ENCODE data around the gene RCSD1. TPM values are rescaled to one million over a fixed set of nuclear protein-coding genes. Genes with fewer than 3 reads are reported as not detected.

RCSD1 gene
- total RNA-seq, 2 donors from 2014 or later: 4.7 to 5.7 TPM

DNA sequence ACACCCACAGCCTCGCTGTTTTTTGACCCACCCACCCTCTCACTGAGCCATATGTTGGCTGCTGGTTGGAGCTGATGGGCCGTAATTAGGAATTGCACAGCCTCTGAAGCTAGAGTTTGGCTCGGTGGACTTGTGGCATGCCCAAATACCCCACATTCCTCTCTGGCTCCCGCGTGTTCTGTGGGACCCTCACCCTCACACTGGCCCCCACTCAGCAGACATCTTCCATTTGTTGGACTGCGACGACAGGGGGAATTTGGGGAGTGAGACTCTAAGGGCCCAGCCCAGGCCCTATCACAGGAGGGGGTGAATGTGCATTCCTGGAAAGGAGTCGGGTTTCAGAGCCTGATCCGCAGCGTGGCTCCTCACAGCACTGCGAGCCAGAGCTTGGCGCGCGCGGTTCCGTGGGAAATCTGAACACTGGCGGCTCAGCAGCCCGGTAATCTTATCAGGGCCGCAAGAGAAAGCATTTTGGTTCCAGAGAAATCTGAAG is 5.2 kb downstream of the RCSD1 start:
- Histone ChIP-seq H3K9ac (ENCODE audit: low read depth in 2 of 2, low read length in 2 of 2) (no peak overlapping the region), H3K27me3 (no peaks in the 10 kb centered on the region), H3K27ac (no peak overlapping the region), H3K4me3 (no peak overlapping the region), H3K36me3 (no peaks in the 10 kb centered on the region), H3K9me3 (no peaks in the 10 kb centered on the region), H3K4me1 (no peaks in the 10 kb centered on the region)
- intact Hi-C loops (cut with DNase I): no loop called here
- no peak for DNase-seq
- TF ChIP-seq, protein P1, sequence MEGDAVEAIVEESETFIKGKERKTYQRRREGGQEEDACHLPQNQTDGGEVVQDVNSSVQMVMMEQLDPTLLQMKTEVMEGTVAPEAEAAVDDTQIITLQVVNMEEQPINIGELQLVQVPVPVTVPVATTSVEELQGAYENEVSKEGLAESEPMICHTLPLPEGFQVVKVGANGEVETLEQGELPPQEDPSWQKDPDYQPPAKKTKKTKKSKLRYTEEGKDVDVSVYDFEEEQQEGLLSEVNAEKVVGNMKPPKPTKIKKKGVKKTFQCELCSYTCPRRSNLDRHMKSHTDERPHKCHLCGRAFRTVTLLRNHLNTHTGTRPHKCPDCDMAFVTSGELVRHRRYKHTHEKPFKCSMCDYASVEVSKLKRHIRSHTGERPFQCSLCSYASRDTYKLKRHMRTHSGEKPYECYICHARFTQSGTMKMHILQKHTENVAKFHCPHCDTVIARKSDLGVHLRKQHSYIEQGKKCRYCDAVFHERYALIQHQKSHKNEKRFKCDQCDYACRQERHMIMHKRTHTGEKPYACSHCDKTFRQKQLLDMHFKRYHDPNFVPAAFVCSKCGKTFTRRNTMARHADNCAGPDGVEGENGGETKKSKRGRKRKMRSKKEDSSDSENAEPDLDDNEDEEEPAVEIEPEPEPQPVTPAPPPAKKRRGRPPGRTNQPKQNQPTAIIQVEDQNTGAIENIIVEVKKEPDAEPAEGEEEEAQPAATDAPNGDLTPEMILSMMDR (IDR thresholded peaks at IDR 0.05): no peak

DNA sequence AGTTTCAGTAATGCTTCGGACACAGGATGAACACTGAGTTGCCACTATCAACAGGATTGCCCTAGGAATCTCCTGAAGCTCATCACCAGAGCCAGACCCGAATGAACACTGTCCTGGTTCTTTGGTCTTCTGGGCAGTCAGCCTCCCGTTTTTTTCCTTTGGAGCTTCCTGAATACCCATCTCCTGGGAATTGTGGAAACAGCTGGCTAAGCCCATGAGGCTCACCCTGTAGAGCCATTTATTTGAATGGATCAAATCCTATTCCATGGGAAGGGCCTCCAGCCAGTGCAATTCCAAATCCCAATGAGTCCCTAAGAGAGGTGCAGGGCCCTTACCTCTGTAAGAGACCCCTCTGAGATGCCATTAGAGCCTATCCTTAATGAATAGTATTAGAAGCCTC is 5.9 kb downstream of the RCSD1 start:
- H3K4me3 ChIP-seq: no peak overlapping the region
- no peaks in the 10 kb centered on the region for H3K9me3 ChIP-seq
- no peak for DNase-seq
- no peaks in the 10 kb centered on the region for H3K36me3 ChIP-seq
- H3K27ac ChIP-seq: no peak overlapping the region
- intact Hi-C loops (cut with DNase I): no loop called here
- no peaks in the 10 kb centered on the region for H3K27me3 ChIP-seq
- no peaks in the 10 kb centered on the region for H3K4me1 ChIP-seq
- TF ChIP-seq, protein P1 (IDR thresholded peaks at IDR 0.05): no peak
- peak overlapping the region in 1 of 2 donors; percentile 2 for H3K9ac ChIP-seq (ENCODE audit: low read depth in 2 of 2, low read length in 2 of 2)

DNA sequence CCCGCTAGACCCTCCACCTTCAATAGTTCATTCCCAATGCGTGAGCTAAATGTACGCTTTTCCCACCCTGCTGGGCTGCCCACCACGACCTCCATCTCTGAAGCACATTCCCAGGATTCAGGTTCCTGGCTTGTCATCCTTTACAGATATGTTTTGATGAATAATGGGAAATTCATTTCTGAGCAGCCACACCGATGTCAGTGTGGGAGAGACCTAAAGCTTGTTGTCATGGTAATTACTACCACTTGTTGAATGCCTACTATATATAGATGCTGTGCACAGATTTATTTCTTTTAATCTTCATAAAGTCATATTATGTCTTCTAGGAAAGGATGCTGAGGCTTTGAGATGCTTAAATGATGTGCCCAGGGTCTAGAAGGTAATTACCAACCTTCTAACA is 8.0 kb downstream of the RCSD1 start:
- DNase-seq: no peak
- Histone ChIP-seq H3K36me3 (no peaks in the 10 kb centered on the region), H3K9me3 (no peaks in the 10 kb centered on the region), H3K4me3 (no peak overlapping the region), H3K4me1 (no peaks in the 10 kb centered on the region), H3K27ac (no peak overlapping the region), H3K9ac (ENCODE audit: low read depth in 2 of 2, low read length in 2 of 2) (no peak overlapping the region), H3K27me3 (no peaks in the 10 kb centered on the region)
- intact Hi-C loops (cut with DNase I): no loop called here
- TF ChIP-seq, protein P1 (IDR thresholded peaks at IDR 0.05): no peak

DNA sequence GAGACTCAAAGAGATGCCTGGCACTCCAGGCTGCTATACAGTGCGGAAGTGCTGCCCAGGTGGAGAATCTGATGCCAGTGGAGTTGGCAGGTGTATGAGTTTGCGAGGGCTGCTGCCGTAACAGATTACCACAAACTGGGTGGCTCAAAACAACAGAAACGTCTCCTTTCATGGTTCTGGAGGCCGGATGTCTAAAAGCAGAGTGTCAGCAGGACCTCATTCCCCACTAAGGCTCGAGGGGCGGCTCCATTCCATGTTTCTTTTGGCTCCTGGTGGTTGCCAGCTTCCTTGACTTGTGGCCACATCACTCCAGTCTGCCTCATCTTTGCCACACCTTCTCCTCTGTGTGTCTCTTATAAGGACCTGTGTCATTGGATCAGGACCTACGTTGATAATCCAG is 10.0 kb downstream of the RCSD1 start:
- TF ChIP-seq, protein P1 (IDR thresholded peaks at IDR 0.05): no peak
- H3K9me3 ChIP-seq: no peaks in the 10 kb centered on the region
- H3K27me3 ChIP-seq: no peaks in the 10 kb centered on the region
- H3K36me3 ChIP-seq: no peaks in the 10 kb centered on the region
- no peak for DNase-seq
- no peak overlapping the region for H3K27ac ChIP-seq
- intact Hi-C loops (cut with DNase I): no loop called here
- H3K4me1 ChIP-seq: no peaks in the 10 kb centered on the region
- no peak overlapping the region for H3K4me3 ChIP-seq
- no peak overlapping the region for H3K9ac ChIP-seq (ENCODE audit: low read depth in 2 of 2, low read length in 2 of 2)

DNA sequence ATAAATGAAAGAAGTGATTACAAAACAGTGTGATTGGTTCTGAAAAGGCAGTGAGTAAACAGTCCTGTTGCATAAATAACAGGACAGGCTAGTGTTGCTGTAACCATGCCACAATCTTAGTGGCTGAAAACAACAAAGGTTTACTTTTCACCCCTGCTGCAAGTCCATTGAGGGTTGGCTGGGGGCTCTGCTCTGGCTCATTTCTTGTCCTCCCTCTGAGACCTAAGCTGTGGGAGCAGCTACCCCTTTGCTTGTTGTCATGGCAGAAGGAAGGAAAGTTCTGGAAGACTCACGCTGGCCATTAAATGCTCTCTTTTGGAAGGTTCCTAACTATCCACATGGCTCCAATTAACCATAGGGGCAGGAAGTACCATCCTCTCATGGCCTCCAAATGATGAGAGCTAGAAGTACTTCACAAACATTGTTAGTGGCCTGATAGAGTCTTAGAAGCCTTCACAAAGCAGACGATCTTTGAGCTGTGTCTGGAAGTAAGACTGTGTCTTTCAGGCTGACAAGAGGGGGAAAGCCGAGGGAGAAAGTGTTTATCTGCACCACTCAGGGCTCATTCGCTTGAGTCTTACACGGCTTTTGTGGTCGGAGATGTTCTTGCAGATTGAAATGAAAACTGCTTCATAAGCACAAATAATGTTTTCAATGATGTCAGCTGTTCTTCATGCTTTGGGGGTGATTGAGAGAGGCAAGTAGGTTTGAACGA is 11.9 kb downstream of the RCSD1 start:
- intact Hi-C loops (cut with DNase I): no loop called here

More for the DNA sequence above, 11.9 kb downstream of the RCSD1 start:
- Histone ChIP-seq H3K27ac (no peak overlapping the region), H3K36me3 (no peaks in the 10 kb centered on the region), H3K27me3 (no peaks in the 10 kb centered on the region), H3K4me1 (no peaks in the 10 kb centered on the region), H3K4me3 (no peak overlapping the region), H3K9ac (ENCODE audit: low read depth in 2 of 2, low read length in 2 of 2) (no peak overlapping the region), H3K9me3 (no peaks in the 10 kb centered on the region)
- TF ChIP-seq, protein P1 (IDR thresholded peaks at IDR 0.05): no peak
- DNase-seq: no peak

Data from colonic mucosa (tissue), 4 donors.